Esophagus muscularis mucosa (tissue), 4 donors: ENCODE results near the gene TSN. TPM values are rescaled to one million over a fixed set of nuclear protein-coding genes. Genes with fewer than 3 reads are reported as not detected.

Experiments used
- DNase-seq: peaks from one replicate; pipeline ENCODE4 v3.0.0-alpha.2; 2017; ENCODE audit errors: extremely low spot score
- H3K27ac ChIP-seq, 4 donors: fragments of 200-600 bp; sonication (generic); replicated peaks in 1 of 4; 1 replicate in 3 of 4; 2 replicates in 1 of 4; pipeline ENCODE4 v1.5.1; 2016 to 2019; ENCODE audit warnings: mild to moderate bottlenecking in 1 of 4
- H3K27me3 ChIP-seq, 4 donors: fragments of 200-600 bp; sonication (generic); one replicate each; pipeline versions ENCODE4 v1.5.1 to v1.6.0; 2016 to 2019
- H3K36me3 ChIP-seq, 4 donors: fragments of 200-600 bp; sonication (generic); one replicate each; pipeline ENCODE4 v1.5.1; 2016 to 2019
- H3K4me1 ChIP-seq, 4 donors: fragments of 200-600 bp; sonication (generic); one replicate each; pipeline ENCODE4 v1.5.1; 2016 to 2019
- H3K4me3 ChIP-seq, 4 donors: fragments of 200-600 bp; sonication (generic); 1 replicate in 2 of 4; 2 replicates in 2 of 4; pipeline ENCODE4 v1.5.1; 2016 to 2019; ENCODE audit warnings: mild to moderate bottlenecking in 4 of 4, moderate library complexity in 1 of 4
- H3K9me3 ChIP-seq, 4 donors: fragments of 200-600 bp; sonication (generic); 1 replicate in 3 of 4; 2 replicates in 1 of 4; pipeline ENCODE4 v1.5.1; 2016 to 2019
- EP300 ChIP-seq: sonication (generic); formaldehyde crosslinking; IDR thresholded peaks from one replicate; pipeline ENCODE4 v1.6.1; 2017; ENCODE audit warnings: antibody characterized with exemption
- POLR2A ChIP-seq: fragments of 450-650 bp; IDR thresholded peaks from one replicate; pipeline ENCODE4 v1.6.1; 2017; ENCODE audit warnings: antibody characterized with exemption, moderate library complexity, mild to moderate bottlenecking, low read depth
- POLR2AphosphoS5 ChIP-seq, 2 donors: sonication (generic); formaldehyde crosslinking; IDR thresholded peaks; one replicate each; pipeline ENCODE4 v1.6.1; 2017; ENCODE audit warnings: antibody characterized with exemption in 2 of 2
- WGBS: methylation state at CpG from one replicate; pipeline ENCODE4 v1.1.5; 2018; 5-methylcytosine and 5-hydroxymethylcytosine counted together
- intact Hi-C: fragments of 100-400 bp; cut with DNase I; formaldehyde crosslinking; loops from one replicate; pipeline ENCODE4 v1.15.1; 2023
- total RNA-seq, 4 donors: library from RNA; depleted of rRNA; stranded (reverse); fragments of >200 nt; gene quantifications; one replicate each; pipeline versions ENCODE4 v1.1.0 to v1.2.1, GENCODE V29; 2016
- TF ChIP-seq, protein P1 (sequence below), 3 experiments: fragments of 200-600 bp in 2 of 3; fragments of 450-650 bp in 1 of 3; sonication (generic) in 2 of 3; IDR thresholded peaks; one replicate each; pipeline ENCODE4 v1.5.1; 2017 to 2019; ENCODE audit warnings: antibody characterized with exemption in 3 of 3, mild to moderate bottlenecking in 2 of 3, moderate library complexity in 1 of 3

Gene TSN
- total RNA-seq, 4 donors from 2014 or later = 24.5 to 33.6 (median 26.3) TPM

DNA sequence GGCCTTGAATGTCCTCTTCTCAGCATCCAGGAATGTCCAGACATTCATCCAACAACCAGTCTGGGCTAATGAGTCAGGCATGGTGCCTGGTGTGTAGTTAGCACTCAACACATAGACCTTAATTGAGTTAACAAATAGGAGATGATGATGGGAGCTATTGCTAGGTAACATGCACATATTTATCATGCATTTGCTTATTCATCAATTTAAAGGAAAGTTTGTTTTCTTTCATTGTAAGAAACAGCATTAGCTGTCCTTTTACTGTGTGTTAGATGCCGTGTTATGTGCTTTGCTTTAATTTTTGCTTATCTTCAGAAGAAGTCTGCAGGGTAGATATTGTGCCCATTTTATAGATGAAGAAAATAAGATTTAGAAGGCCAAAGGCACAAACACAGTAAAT, 43.2 kb downstream of the TSN start:
- TF ChIP-seq EP300 (no peak), POLR2AphosphoS5 (IDR thresholded peaks at IDR 0.05) (no peak), POLR2A (no peak)
- TF ChIP-seq, protein P1, sequence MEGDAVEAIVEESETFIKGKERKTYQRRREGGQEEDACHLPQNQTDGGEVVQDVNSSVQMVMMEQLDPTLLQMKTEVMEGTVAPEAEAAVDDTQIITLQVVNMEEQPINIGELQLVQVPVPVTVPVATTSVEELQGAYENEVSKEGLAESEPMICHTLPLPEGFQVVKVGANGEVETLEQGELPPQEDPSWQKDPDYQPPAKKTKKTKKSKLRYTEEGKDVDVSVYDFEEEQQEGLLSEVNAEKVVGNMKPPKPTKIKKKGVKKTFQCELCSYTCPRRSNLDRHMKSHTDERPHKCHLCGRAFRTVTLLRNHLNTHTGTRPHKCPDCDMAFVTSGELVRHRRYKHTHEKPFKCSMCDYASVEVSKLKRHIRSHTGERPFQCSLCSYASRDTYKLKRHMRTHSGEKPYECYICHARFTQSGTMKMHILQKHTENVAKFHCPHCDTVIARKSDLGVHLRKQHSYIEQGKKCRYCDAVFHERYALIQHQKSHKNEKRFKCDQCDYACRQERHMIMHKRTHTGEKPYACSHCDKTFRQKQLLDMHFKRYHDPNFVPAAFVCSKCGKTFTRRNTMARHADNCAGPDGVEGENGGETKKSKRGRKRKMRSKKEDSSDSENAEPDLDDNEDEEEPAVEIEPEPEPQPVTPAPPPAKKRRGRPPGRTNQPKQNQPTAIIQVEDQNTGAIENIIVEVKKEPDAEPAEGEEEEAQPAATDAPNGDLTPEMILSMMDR (IDR thresholded peaks at IDR 0.05) = no peak
- 97% methylated on average over 1 of the region's 1 CpG for WGBS
- no peak overlapping the region for H3K4me3 ChIP-seq
- H3K27ac ChIP-seq = no peak overlapping the region
- H3K36me3 ChIP-seq = no peaks in the 10 kb centered on the region
- no peaks in the 10 kb centered on the region for H3K4me1 ChIP-seq
- peaks cover 0 to 6% (median 0%) of the 10 kb centered on the region in 4 donors for H3K27me3 ChIP-seq
- intact Hi-C loops = no loop called here
- no peak for DNase-seq
- H3K9me3 ChIP-seq = peaks cover 0 to 14% (median 11%) of the 10 kb centered on the region in 4 donors

DNA sequence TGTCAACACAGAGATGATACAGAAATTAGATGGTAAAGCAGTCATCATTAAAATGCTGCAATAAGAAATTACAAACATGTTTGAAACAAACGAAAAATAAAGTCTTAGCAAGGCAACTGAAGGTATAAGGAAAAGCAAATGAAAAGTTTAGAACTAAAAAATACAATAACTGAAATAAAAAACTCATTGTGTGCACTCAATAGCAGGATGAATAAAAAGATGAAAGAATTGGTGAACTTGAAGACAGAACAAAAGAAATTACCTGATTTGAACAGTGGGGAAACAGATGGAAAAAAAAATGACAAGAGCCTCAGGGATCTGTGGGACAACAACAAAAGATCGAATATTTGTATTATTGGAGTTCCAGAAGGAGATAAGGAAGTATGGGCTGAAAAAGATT, 46.5 kb downstream of the TSN start:
- intact Hi-C loops = no loop called here
- TF ChIP-seq POLR2AphosphoS5 (IDR thresholded peaks at IDR 0.05) = no peak
- TF ChIP-seq EP300 = no peak
- no peak for TF ChIP-seq POLR2A
- TF ChIP-seq, protein P1 (IDR thresholded peaks at IDR 0.05) = no peak
- Histone ChIP-seq H3K27me3 (peaks cover 0 to 3% (median 0%) of the 10 kb centered on the region in 4 donors), H3K36me3 (no peaks in the 10 kb centered on the region), H3K4me1 (no peaks in the 10 kb centered on the region), H3K4me3 (no peak overlapping the region), H3K9me3 (peaks cover 0 to 14% (median 11%) of the 10 kb centered on the region in 4 donors), H3K27ac (no peak overlapping the region)
- DNase-seq = no peak
- 83% methylated on average over 2 of the region's 2 CpGs for WGBS

GRCh38 chr2:121803503-121803902, 48.1 kb downstream of the TSN start:
- TF ChIP-seq, protein P1 (IDR thresholded peaks at IDR 0.05) = no peak
- TF ChIP-seq POLR2AphosphoS5 (IDR thresholded peaks at IDR 0.05) (no peak), EP300 (no peak), POLR2A (no peak)
- peaks cover 0 to 14% (median 11%) of the 10 kb centered on the region in 4 donors for H3K9me3 ChIP-seq
- intact Hi-C loops = no loop called here
- H3K27ac ChIP-seq = no peak overlapping the region
- no peaks in the 10 kb centered on the region for H3K36me3 ChIP-seq
- no peak overlapping the region for H3K4me3 ChIP-seq
- DNase-seq = no peak
- H3K4me1 ChIP-seq = no peaks in the 10 kb centered on the region
- no peaks in the 10 kb centered on the region for H3K27me3 ChIP-seq
- WGBS = 68% methylated on average over 2 of the region's 2 CpGs

GRCh38 chr2:121804340-121804739, 48.9 kb downstream of the TSN start:
- no peaks in the 10 kb centered on the region for H3K36me3 ChIP-seq
- no peaks in the 10 kb centered on the region for H3K4me1 ChIP-seq
- intact Hi-C loops = no loop called here
- no peak overlapping the region for H3K27ac ChIP-seq
- no peak for DNase-seq
- H3K27me3 ChIP-seq = no peaks in the 10 kb centered on the region
- peaks cover 0 to 14% (median 11%) of the 10 kb centered on the region in 4 donors for H3K9me3 ChIP-seq
- no peak for TF ChIP-seq POLR2A
- TF ChIP-seq, protein P1 (IDR thresholded peaks at IDR 0.05) = no peak
- TF ChIP-seq POLR2AphosphoS5 (IDR thresholded peaks at IDR 0.05) = no peak
- TF ChIP-seq EP300 = no peak
- H3K4me3 ChIP-seq = no peak overlapping the region
- WGBS = 23% methylated on average over 5 of the region's 5 CpGs

DNA sequence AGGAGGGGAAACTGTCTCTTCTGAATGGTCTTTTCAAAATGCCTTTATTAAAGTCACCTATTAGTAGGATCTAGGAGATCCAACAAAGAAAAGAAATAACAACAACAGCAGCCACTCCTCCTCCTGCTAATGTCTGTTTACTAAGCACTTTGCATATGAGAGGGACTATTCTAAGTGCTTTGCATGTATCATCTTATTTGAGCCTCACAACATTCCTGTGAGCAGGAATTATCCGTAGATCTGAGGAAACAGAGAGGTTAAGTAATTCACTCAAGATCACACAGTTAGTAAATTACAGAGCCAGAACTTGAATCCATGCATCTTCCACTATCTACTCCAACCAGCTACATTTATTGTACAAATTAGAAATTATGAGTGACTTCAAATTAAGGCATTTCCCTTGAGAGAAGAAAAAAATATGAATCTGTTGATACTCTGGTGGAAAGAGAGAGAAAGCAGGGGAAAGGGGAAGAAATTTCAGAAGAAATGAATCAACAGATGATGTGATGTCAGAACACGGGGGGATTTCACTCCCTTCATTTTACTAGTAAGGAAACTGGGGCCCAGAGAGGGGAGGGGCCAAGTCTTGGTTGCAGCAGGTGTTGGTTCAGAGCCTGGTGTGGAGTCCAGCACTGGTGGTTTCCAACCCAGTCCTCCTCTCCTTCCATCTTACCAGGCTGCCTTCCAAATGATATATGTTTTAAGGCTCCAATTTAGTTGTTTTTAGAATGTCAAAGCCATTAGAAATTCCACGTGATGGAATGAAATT, 49.7 kb downstream of the TSN start:
- intact Hi-C loops = no loop called here
- Histone ChIP-seq H3K27ac (no peak overlapping the region), H3K9me3 (peaks cover 0 to 14% (median 11%) of the 10 kb centered on the region in 4 donors), H3K4me3 (no peak overlapping the region), H3K27me3 (no peaks in the 10 kb centered on the region), H3K36me3 (no peaks in the 10 kb centered on the region), H3K4me1 (no peaks in the 10 kb centered on the region)
- 67% methylated on average over 3 of the region's 3 CpGs for WGBS
- no peak for DNase-seq
- TF ChIP-seq, protein P1 (IDR thresholded peaks at IDR 0.05) = no peak
- TF ChIP-seq POLR2AphosphoS5 (IDR thresholded peaks at IDR 0.05) (no peak), POLR2A (no peak), EP300 (no peak)
